Adrenal gland (tissue), 12 donors: Measurements from ENCODE around the gene NKTR. TPM values are rescaled to one million over a fixed set of nuclear protein-coding genes. Genes with fewer than 3 reads are reported as not detected.

Experiments used
- DNase-seq, 7 donors: peaks; one replicate each; pipeline ENCODE4 v3.0.0-alpha.2; 2019 to 2020
- H3K27ac ChIP-seq, 5 donors: fragments of 200-600 bp; sonication (generic) in 4 of 5; 1 replicate in 3 of 5; 2 replicates in 2 of 5; pipeline versions ENCODE4 v1.5.1 to v1.8.0; 2016 to 2020; ENCODE audit warnings: mild to moderate bottlenecking in 1 of 5
- H3K27me3 ChIP-seq: fragments of 200-600 bp; 2 replicates; pipeline ENCODE4 v1.8.0; 2021
- H3K36me3 ChIP-seq, 2 donors: fragments of 200-600 bp; replicated peaks in 1 of 2; 1 replicate in 1 of 2; 2 replicates in 1 of 2; pipeline versions ENCODE4 v1.5.1 to v1.8.0; 2018 to 2022
- H3K4me1 ChIP-seq, 2 donors: fragments of 200-600 bp; replicated peaks in 1 of 2; 1 replicate in 1 of 2; 2 replicates in 1 of 2; pipeline versions ENCODE4 v1.5.1 to v1.8.0; 2018 to 2021
- H3K4me3 ChIP-seq, 4 donors: fragments of 200-600 bp; sonication (generic) in 3 of 4; one replicate each; pipeline ENCODE4 v1.5.1; 2016 to 2018
- H3K9me3 ChIP-seq, 3 donors: fragments of 200-600 bp; sonication (generic) in 1 of 3; replicated peaks in 1 of 3; 1 replicate in 2 of 3; 2 replicates in 1 of 3; pipeline versions ENCODE4 v1.5.1 to v1.8.0; 2016 to 2021
- CTCF ChIP-seq, 6 experiments: fragments of 450-650 bp in 4 of 6; fragments of 200-600 bp in 2 of 6; sonication (generic) in 1 of 6; IDR thresholded peaks; 1 replicate in 5 of 6; 2 replicates in 1 of 6; pipeline versions ENCODE4 v1.5.1 to v1.8.0; 2016 to 2021; ENCODE audit warnings: antibody characterized with exemption in 6 of 6, mild to moderate bottlenecking in 2 of 6, moderate library complexity in 1 of 6
- POLR2A ChIP-seq, 2 donors: fragments of 450-650 bp; IDR thresholded peaks; one replicate each; pipeline ENCODE4 v1.6.1; 2017; ENCODE audit warnings: antibody characterized with exemption in 2 of 2, mild to moderate bottlenecking in 2 of 2, moderate library complexity in 1 of 2
- whole genome bisulfite sequencing, 4 donors: extraction: QIAGEN DNeasy Blood & Tissue Kit in 2 of 4; methylation state at CpG; one replicate each; pipeline versions ENCODE4 v1.1.5 to v1.1.7; 2013 to 2017; 5-methylcytosine and 5-hydroxymethylcytosine counted together
- intact Hi-C, 2 donors: fragments of 100-400 bp; cut with DNase I; formaldehyde crosslinking; loops; one replicate each; pipeline versions ENCODE4 v1.14.1 to v1.15.0; 2022 to 2023
- polyA plus RNA-seq, 3 donors: library from polyadenylated mRNA; stranded (reverse); fragments of 200-250 nt in 2 of 3; fragments of 350-450 nt in 1 of 3; fragmentation: Illumina TruSeq in 1 of 3; extraction: RNeasy Lipid Tissue Mini Kit (QIAGEN cat#74804) in 1 of 3; gene quantifications; one replicate each; pipeline ENCODE4 v1.2.3, GENCODE V29; 2013 to 2014
- total RNA-seq, 9 donors: library from RNA; depleted of rRNA in 4 of 9; stranded (reverse); fragments of >200 nt in 4 of 9; fragments of 120-200 nt in 1 of 9; fragmentation: NEBNext Ultra II Directional in 1 of 9; extraction: Animal tissue kit (Norgen Biotek cat#: 25700) in 1 of 9; gene quantifications; one replicate each; pipeline versions ENCODE4 v1.1.0 to v1.2.4, GENCODE V29; 2013 to 2023
- donor health status: healthy with polysubstance abuse.
- donor health status: Bipolar disorder and iron deficiency.
- donor health status: DM: yes; HTN: yes; CAD: no.
- donor health status: DM: no; HTN: no; CAD: no.
- donor health status: DM: no; HTN: no; CAD: no.
- donor health status: DM: yes; HTN: yes; CAD: no.

Gene NKTR
- total and polyA plus RNA-seq, 12 donors = 12.7 to 114 (median 50.7) TPM

DNA sequence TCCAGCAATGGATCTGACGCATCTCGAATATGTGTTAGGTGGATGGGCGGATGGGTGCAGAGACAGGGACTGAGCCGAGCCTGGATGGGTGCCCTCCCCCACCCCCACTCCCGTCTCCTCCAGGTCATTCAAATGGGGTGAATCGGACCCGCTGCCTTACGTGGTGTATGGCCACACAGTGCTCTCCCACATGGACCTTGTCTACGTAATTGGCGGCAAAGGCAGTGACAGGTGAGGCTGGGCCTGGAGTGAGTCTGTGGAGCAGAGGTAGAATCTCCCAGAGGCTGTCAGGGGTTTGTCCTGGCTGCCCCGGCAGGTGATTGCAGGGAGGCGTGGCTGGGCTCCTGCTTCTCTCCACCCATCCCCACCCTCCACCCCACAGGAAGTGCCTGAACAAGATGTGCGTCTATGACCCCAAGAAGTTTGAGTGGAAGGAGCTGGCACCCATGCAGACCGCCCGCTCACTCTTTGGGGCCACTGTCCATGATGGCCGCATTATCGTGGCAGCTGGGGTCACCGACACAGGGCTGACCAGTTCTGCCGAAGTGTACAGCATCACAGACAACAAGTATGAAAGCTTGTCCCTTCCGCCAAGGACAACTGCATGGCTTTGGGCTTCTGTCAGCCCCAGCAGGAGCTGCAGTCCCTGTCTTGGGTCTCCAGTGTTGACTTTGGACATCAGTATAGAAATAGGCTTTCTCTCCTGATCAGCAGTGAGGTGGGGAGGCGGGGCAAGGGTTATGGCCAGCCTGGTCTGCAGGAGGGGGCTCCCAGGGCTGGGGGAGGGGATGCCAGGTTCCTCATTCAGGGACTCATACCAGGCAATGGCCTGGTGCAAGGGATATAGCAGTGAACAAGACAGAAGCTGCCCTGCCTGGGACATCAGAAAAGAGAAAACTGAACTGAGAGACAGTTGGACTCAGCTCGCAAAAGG is 88.3 kb downstream of the NKTR start:
- intact Hi-C loops = no loop called here
- TF ChIP-seq CTCF (IDR thresholded peaks at IDR 0.05) (no peak), POLR2A (IDR thresholded peaks at IDR 0.05) (no peak)
- no peak for DNase-seq
- no peaks in the 10 kb centered on the region for H3K27me3 ChIP-seq
- H3K27ac ChIP-seq = no peak overlapping the region
- H3K36me3 ChIP-seq = no peaks in the 10 kb centered on the region
- 86 to 92% (median 89%) methylated on average over 20 to 22 of the region's 22 CpGs for WGBS, 4 donors
- no peaks in the 10 kb centered on the region for H3K4me1 ChIP-seq
- H3K9me3 ChIP-seq = no peaks in the 10 kb centered on the region
- H3K4me3 ChIP-seq = no peak overlapping the region

DNA sequence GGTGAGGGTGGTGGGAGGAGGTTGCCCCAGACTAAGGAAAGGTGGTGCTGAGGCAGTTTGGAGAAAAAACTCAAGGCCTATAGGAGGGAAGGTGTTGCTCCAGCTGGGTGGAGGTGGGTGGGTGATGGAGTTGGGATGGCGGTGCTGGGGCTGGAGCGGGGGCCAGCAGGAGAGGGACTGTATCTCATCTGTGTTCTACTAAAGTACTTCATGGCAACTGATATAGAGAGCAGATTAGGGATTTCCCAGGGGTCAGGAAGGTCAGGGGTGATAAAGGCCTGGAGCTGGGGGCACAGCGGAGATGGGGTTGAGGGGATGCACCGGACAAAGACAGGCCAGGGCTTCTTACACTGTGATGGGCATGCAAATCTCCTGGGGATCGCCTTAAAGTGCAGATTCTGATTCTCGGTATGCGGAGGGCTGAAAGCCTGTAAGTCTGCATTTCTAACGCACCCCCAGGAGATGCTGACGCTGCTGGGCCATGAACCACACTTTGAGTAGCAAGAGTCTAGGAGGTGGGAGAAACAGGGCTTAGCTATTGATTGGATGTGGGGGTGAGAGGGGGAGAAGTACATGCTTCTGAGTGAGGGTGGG is 89.0 kb downstream of the NKTR start:
- TF ChIP-seq CTCF (IDR thresholded peaks at IDR 0.05) (no peak), POLR2A (IDR thresholded peaks at IDR 0.05) (no peak)
- H3K36me3 ChIP-seq = no peaks in the 10 kb centered on the region
- no peak overlapping the region for H3K27ac ChIP-seq
- no peaks in the 10 kb centered on the region for H3K27me3 ChIP-seq
- 73 to 81% (median 78%) methylated on average over 9 of the region's 9 CpGs for WGBS, 4 donors
- H3K4me1 ChIP-seq = no peaks in the 10 kb centered on the region
- H3K4me3 ChIP-seq = no peak overlapping the region
- no peak for DNase-seq
- intact Hi-C loops = no loop called here
- no peaks in the 10 kb centered on the region for H3K9me3 ChIP-seq

GRCh38 chr3:42690191-42690590 is 89.7 kb downstream of the NKTR start:
- DNase-seq = no peak

More at GRCh38 chr3:42690191-42690590, 89.7 kb downstream of the NKTR start:
- no peak overlapping the region for H3K4me3 ChIP-seq
- H3K4me1 ChIP-seq = no peaks in the 10 kb centered on the region
- intact Hi-C loops = no loop called here
- no peaks in the 10 kb centered on the region for H3K27me3 ChIP-seq
- TF ChIP-seq POLR2A (IDR thresholded peaks at IDR 0.05) = no peak
- TF ChIP-seq CTCF (IDR thresholded peaks at IDR 0.05) = no peak
- no peak overlapping the region for H3K27ac ChIP-seq
- WGBS, 4 donors = 71 to 77% (median 74%) methylated on average over 7 of the region's 7 CpGs
- no peaks in the 10 kb centered on the region for H3K36me3 ChIP-seq
- no peaks in the 10 kb centered on the region for H3K9me3 ChIP-seq
